ENCODE data around the gene TACC3.

The TACC3 gene

GRCh38 chr4:1760521-1761071 is 39.3 kb downstream of the TACC3 start:
- no peak for TF ChIP-seq CTCF (IDR thresholded peaks at IDR 0.05; ENCODE audit: low read depth, low read length)
- DNase-seq (ENCODE audit: low read depth in 2 of 2): no peak
- no peak overlapping the region for H3K4me3 ChIP-seq (replicated peaks in 1 of 2; ENCODE audit: low read depth in 2 of 2, low read length in 2 of 2)

DNA sequence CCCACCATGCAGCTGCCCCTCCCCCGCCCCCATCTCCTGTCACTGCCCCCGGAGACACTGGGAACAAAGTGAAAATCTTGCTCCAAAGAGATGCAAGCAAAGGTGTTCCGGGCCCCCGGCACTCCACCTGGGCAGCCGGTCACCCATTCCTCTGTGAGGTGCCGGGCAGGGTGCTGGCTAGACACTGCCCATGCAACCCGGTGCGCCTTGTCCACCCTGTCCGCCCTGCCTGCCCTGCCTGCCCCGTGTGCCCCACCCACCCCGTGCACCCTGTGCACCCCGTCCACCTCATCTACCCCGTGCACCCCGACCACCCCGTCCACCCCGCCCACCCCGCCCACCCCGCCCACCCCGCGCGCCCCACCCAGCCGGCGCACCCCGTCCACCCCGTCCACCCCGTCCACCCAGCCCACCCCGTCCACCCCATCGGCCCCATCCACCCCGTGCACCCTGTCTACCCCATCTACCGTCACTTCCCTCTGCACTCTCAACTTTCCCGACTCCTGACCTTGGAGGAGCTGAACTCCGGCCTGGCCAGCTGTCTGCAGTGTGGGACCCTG is 39.9 kb downstream of the TACC3 start:
- no peak for DNase-seq (ENCODE audit: low read depth in 2 of 2)
- H3K4me3 ChIP-seq (replicated peaks in 1 of 2; ENCODE audit: low read depth in 2 of 2, low read length in 2 of 2): no peak overlapping the region
- TF ChIP-seq CTCF (IDR thresholded peaks at IDR 0.05; ENCODE audit: low read depth, low read length): no peak

DNA sequence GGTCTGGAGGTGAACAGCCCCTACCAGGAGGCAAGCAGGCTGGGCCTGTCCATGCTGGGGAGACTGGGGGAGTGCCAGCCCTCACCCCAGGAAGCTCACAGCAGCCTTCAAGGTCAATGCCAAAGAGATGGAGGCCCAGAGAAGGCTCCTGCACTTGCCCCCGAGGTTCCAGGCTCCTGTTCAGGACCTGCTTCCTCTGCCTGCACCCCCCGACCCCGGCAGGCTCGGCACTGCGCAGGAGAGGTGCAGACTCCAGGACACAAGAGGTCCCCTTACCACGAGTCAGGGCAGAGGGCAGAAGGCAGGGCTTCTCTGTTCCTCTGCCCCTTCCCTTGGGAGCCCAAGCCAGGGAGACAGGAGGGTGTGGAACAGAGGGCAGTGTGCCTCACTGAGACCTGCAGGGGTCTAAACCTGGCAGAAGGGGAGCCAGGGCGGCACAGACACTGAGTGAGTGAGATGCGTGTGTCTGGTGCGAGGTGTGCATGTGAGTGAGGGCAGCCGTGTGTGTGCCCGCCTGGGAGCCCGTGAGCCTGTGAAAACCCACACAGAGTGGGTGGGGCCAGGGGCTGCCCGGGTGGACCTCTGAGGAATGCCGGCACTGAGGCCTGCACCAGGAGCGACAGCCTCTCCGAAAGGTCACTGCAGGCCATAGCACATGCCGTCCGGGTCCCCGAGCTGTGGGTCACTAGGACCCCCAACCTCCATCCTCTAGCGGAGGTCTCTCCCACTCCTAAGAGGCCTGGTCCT is 41.1 kb downstream of the TACC3 start:
- no peak overlapping the region for H3K4me3 ChIP-seq (replicated peaks in 1 of 2; ENCODE audit: low read depth in 2 of 2, low read length in 2 of 2)
- no peak for TF ChIP-seq CTCF (IDR thresholded peaks at IDR 0.05; ENCODE audit: low read depth, low read length)
- no peak for DNase-seq (ENCODE audit: low read depth in 2 of 2)

DNA sequence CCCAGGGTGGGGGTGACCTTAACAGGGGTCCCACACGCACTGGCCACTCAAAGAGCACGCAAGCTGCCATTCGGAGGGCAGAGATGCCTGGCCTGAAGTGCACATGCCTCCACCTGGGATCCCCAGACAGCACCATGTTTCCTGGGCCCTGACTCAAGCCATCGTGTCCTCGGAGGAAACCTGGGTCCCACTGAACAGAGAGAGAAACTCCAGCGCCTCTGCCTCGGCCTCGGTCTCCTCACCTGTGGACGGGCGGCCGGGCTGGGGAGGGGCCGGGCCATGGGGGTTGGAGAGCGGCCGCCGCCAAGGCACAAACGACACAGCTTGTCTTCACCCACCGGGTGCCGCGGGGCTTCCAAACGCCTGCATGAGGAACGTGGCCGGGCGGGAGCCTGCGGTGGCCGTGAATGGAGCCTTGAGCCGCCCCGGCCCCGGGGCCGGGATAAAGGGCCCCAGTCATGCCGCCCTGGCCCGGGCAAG is 41.8 kb downstream of the TACC3 start:
- DNase-seq (ENCODE audit: low read depth in 2 of 2): no peak
- no peak overlapping the region for H3K4me3 ChIP-seq (replicated peaks in 1 of 2; ENCODE audit: low read depth in 2 of 2, low read length in 2 of 2)
- no peak for TF ChIP-seq CTCF (IDR thresholded peaks at IDR 0.05; ENCODE audit: low read depth, low read length)

- DNase-seq (ENCODE audit: low read depth in 2 of 2): peak; percentile 47 to 54
- no peak overlapping the region for H3K4me3 ChIP-seq (replicated peaks in 1 of 2; ENCODE audit: low read depth in 2 of 2, low read length in 2 of 2)
- no peak for TF ChIP-seq CTCF (IDR thresholded peaks at IDR 0.05; ENCODE audit: low read depth, low read length)
Measured at GRCh38 chr4:1763550-1764080, 42.3 kb downstream of the TACC3 start.

DNA sequence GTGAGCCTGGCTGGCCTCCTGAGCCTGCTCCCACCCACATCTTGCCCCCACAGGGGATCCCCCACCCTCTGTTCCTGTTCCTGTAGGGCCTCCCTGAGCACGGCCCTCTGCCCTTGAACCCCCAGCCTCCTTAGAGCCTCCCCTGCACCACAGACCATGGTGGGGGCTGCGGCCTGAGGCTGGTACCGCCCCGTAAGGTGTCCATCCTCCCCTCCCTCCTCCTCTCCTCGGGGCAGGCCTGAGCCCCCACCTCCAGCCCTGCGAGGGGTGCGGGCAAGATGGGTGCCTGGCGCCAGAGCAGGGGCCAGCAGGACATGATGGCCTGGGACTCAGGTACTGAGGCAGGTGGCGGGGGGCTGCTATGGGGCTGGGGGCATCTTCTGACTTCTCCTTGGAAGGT is 43.3 kb downstream of the TACC3 start:
- no peak for TF ChIP-seq CTCF (IDR thresholded peaks at IDR 0.05; ENCODE audit: low read depth, low read length)
- no peak for DNase-seq (ENCODE audit: low read depth in 2 of 2)
- no peak overlapping the region for H3K4me3 ChIP-seq (replicated peaks in 1 of 2; ENCODE audit: low read depth in 2 of 2, low read length in 2 of 2)
